HFF-Myc (cell line): ENCODE data around the gene ORC2.
"Not testable (repeated sequence)": the region's sequence is repeated elsewhere in the genome, so short reads cannot be mapped to it uniquely, and the experiment has no call there.

Experiments
- DNase-seq: peaks from one replicate; pipeline ENCODE4 v3.0.0-alpha.2; 2011; ENCODE audit warnings: low read depth; ENCODE audit errors: extremely low read depth
- H3K4me3 ChIP-seq: replicated peaks from 2 replicates; pipeline ENCODE4 v1.5.1; 2011; ENCODE audit warnings: low read depth, mild to moderate bottlenecking, control low read depth, low read length
- CTCF ChIP-seq: IDR thresholded peaks from 2 replicates; pipeline ENCODE4 v1.5.1; 2012; ENCODE audit warnings: mild to moderate bottlenecking, low read depth, low read length, control low read depth; ENCODE audit errors: missing control alignments

Gene ORC2

GRCh38 chr2:200987137-200987536 is 23.7 kb upstream of the ORC2 start:
- H3K4me3 ChIP-seq, result no peak overlapping the region
- no peak for TF ChIP-seq CTCF
- DNase-seq, result no peak

GRCh38 chr2:200985799-200986198 is 22.3 kb upstream of the ORC2 start:
- TF ChIP-seq CTCF, result no peak
- no peak overlapping the region for H3K4me3 ChIP-seq
- DNase-seq, result no peak

- TF ChIP-seq CTCF, result no peak
- no peak overlapping the region for H3K4me3 ChIP-seq
- no peak for DNase-seq
These were observed 13.2 kb upstream of the ORC2 start for GRCh38 chr2:200976710-200977109.

DNA sequence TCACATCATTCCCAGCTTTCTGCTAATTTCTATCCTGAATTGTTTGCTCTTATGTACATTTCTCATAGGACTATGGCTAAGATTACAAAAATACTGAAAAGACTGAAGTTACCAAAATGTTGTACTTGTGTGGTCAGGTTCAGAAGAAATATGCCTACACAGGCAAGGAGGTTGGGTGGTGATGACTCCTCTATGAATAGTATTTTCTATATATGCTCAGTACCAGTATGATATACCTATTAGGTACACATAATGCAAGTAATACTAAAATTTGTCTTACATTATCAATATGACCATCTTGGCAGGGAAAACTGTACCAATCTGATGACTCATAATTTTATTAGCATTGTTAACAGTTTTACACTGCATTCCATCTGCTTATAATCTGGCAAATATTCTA is 12.2 kb upstream of the ORC2 start:
- no peak overlapping the region for H3K4me3 ChIP-seq
- TF ChIP-seq CTCF, result no peak
- DNase-seq, result no peak

DNA sequence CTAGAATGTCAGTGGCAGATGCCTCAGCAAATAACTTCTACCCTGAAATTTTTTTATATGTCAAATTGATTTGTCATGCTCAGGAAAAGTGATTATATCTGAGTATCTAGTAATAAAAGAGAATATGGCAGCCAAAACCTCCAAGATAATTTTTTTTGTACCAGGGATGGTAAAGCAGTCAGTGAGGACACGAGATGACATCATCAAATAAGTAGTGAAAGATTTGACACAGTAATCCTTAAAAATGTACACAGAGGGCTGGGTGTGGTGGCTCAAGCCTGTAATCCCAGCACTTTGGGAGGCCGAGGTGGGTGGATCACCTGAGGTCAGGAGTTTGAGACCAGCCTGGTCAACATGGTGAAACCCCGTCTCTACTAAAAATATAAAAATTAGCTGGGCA is 6.6 kb upstream of the ORC2 start:
- not testable (repeated sequence) for H3K4me3 ChIP-seq, DNase-seq

DNA sequence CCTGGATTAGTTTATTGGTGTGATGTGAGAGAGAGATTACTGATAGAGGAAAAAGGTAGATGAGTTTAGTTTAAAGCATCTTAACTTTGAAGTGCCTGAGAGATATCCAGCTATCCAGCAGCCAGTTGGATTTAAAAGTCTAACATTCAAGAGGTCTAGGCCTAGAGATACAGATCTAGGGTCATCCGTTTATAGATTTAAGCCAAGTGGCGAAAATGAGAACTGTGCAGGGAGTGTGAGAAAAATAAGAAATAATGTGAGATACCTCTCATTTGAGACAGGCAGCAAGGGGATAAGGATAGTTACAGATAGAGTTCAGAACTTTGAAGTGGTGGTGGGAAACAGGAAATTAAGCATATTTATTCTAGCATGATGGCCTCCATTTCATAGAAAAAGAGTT is 5.3 kb upstream of the ORC2 start:
- DNase-seq, result no peak
- no peak for TF ChIP-seq CTCF
- H3K4me3 ChIP-seq, result no peak overlapping the region

DNA sequence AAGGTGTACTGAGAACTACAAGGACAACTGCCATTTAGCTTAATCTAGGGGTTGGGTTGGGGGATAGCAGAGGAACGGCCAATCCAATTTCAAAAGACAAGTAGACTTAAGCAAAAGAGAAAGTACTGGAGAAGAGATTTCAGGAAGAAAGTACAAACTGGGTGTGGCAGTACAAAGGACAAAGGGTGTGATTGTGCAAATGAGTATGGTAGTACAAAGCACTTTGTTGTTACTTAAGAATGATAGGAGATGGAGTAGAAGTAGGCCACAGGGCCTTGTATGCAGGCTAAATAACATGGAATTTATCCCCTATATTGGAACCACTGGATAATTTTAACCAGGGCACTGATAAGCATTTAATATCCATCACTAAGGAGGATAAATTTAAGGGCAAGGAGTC is 4.7 kb upstream of the ORC2 start:
- no peak for TF ChIP-seq CTCF
- H3K4me3 ChIP-seq, result no peak overlapping the region
- no peak for DNase-seq
